ENCODE results near the gene HACD3. TPM values are rescaled to one million over a fixed set of nuclear protein-coding genes. Genes with fewer than 3 reads are reported as not detected.
"Not testable (repeated sequence)": the region's sequence is repeated elsewhere in the genome, so short reads cannot be mapped to it uniquely, and the experiment has no call there.

Gene HACD3
- polyA plus RNA-seq, 10 donors: 32.6 to 63.5 (median 47.9) TPM

GRCh38 chr15:65595960-65596359 is 65.7 kb downstream of the HACD3 start:
- DNase-seq: no peak

GRCh38 chr15:65598468-65598867 is 68.2 kb downstream of the HACD3 start:
- no peak for DNase-seq

- no peak for DNase-seq
These were observed 69.4 kb downstream of the HACD3 start for GRCh38 chr15:65599677-65600076.

DNA sequence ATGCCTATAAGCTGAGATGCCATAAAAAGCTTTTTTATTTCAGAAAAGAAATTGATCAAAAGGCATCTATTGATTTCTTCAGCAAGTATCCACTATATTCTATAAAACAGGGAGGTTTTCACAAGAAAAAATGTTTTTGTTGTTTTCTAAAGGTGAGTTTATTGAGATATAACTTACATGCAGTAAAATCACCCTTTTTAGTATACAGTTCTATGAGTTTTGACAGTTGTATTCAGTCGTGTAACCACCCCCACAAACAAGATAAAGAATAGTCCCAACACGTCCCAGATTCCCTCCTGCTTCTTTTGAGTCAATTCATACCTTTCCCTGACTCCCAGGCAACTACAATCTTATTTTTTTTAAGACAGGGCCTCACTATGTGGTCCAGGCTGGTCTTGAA is 72.9 kb downstream of the HACD3 start:
- DNase-seq: no peak

DNA sequence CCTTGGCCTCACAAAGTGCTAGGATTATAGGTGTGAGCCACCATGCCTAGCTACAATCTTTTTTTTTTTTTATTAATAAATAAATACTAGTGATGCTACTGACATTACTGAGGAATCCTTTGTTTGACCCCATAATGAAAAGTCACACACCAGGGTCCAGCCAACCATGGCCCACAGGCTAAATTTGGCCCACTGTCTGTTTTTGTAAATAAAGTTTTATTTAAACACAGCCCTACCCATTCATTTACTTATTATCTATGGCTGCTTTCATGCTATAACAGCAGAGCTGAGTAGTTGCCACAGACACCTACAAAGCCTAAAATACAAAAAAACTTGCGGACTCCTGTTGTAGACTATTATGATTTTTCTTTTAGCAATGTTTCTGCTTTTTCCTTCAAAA is 73.3 kb downstream of the HACD3 start:
- DNase-seq: no peak

DNA sequence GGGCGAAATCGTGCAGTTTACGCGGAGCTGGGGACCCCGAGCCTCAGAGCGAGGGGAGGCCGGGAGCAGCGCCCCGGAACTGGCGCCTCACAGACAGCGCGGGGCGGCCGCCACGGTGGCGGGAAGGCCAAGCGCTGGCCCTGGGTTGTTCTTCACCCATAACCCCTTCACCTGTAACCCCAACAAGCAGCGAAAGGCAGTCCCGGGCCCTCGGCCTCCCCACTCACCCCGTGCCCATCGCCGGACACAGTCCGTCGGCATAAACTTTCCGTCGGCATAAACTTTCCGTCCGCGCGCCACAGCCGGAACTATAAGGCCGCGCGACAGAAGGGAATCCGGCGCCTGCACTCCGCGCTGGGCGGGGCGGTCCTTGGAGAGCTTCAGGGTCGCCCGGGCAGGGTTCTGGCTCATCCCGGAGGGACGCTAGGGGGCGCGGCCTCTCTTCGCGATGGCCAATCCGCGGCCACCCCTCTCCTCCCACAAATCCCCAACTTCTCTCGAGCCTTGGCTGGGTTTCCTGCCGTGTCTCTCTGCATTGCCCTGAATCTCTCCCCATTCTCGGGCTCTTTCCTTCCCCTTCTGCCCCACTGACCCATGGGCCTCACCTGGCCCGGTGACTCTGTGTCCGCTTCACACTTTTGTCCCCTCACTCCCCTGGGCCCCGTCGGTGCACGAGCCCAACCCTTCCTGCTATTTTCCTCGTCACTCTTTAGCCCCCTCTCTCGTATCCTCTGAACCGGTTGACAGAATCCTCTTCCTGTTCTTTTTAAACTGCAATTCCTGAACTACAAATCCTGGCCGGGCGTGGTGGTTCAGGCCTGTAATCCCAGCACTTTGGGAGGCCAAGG is 80.8 kb downstream of the HACD3 start, which contains the start of gene INTS14:
Gene INTS14 (minus strand): TSS at position 261 of the 848 bp plus-strand sequence. CDS start 3,751 bp downstream, outside the sequence.
- peak; percentile 97 to 98 (median 98) for DNase-seq

DNA sequence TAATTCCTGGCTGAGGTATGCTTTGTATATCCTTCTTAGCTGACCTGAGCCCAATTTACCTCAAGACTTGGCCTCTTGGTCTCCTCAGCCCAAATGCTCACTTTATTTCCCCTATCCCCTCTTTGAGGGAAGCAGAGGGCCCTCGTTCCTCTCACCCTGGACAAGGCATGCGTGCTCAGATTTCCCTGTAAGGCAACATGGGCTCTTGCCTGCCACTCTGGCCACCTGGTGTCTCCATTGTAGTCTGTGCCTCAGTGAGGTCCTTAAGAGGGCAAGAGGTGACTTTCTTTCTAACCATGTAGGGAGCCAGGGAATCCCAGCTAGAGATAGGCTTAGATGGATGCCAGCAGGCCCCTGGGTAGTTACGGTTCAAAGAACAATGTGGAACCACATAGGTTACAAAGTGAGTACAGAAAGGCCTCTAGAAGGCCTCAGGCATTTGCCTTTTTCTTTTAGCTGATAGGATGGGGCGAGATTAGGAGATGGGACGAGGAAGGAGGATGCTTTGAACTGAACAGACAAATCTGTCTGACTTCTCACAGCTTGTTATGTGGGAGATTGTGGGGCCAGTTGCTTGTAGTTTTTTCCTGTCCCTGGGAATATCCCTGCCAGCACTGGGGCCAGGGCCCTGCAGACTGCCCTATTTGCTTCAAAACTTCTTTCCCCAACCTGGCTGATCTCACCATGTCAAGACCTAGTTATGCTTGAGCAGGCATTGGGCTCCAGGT is 81.8 kb downstream of the HACD3 start:
- peak in 1 of 3 donors; percentile 23 for DNase-seq

GRCh38 chr15:65612616-65612946 is 82.3 kb downstream of the HACD3 start:
- DNase-seq: no peak

GRCh38 chr15:65612949-65613744 is 82.9 kb downstream of the HACD3 start:
- DNase-seq: no peak

DNA sequence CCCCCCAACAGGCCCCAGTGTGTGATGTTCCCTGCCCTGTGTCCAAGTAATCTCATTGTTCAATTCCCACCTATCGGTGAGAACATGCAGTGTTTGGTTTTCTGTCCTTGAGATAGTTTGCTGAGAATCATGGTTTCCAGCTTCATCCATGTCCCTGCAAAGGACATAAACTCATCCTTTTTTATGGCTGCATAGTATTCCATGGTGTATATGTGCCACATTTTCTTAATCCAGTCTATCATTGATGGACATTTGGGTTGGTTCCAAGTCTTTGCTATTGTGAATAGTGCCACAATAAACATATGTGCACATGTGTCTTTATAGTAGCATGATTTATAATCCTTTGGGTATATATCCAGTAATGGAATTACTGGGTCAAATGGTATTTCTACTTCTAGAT is 85.6 kb downstream of the HACD3 start:
- not testable (repeated sequence) for DNase-seq

GRCh38 chr15:65618560-65619109 is 88.4 kb downstream of the HACD3 start:
- no peak for DNase-seq

DNA sequence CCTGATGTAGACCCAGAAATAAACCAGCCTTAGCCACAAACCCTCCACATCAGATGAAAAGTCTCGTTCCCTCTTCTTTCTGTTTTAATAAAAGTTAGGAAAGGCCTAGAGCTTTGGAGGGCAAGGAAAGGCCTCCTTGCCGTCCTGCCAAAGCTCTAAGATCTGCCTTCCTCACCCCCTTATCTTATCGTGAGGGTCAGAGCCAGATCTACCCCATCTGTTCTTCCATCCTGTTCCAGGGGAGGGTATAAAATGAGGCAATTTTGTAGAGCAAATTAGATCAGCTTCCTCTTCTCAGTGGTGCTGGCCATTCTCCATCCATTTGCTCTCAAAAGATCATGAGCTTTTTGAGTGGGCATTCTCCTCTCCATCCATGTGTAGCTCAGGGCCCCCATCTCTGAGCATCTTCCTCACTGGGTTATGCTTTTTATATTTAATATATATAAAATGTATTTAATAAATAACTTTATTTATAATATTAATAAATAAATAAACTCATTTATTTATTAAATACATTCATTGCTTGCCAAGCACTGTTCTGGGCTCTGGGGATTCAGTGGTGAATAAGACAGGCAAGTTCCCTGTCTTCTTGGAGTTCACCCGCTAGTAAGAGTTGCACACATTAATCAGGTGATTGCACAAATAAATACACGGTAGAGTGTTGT is 89.5 kb downstream of the HACD3 start:
- DNase-seq: no peak

DNA sequence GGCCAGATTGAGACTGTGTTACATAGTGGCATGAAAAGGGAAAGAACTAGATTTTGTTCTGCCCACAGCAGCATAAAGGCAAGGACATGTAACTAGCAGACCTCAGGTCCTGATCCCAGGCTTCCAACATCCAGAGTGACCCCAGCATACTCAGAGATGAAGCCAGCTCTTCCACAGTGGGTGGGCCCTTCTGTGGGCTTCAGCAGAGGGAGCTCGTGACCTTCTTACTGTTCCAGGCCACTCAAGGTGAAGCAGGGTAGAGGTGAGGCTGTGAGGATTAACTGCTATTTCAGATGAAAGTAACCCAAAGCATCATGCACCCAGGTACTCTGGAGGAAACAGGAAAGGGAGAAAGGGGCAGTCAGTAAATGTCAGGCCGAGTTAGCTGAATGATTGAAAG is 90.6 kb downstream of the HACD3 start:
- DNase-seq: no peak

- DNase-seq: no peak
These were observed 91.4 kb downstream of the HACD3 start, which contains the start of gene SLC24A1 for GRCh38 chr15:65621638-65622037. Gene SLC24A1, plus strand, starts transcription at chr15:65621938. Its CDS starts 2,143 bp downstream, at chr15:65624081.

DNA sequence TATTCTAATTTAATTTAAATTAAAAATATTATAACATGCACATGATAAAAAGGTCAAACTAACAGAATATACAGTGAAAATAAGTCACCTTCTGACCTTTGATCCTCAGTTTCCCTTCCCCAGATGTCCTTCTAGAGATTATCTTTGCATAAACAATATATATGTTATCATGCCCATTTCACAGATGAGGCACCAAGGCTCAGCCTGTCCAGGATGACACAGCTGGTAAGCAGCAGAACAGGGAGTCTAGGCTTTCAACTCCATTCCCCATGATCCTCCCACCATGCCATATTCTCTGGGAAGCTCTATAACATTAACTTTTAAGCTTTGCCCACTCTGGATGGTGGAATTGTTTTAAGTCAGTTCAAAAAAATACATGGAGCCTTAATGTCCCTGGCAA is 92.8 kb downstream of the HACD3 start:
- DNase-seq: no peak

DNA sequence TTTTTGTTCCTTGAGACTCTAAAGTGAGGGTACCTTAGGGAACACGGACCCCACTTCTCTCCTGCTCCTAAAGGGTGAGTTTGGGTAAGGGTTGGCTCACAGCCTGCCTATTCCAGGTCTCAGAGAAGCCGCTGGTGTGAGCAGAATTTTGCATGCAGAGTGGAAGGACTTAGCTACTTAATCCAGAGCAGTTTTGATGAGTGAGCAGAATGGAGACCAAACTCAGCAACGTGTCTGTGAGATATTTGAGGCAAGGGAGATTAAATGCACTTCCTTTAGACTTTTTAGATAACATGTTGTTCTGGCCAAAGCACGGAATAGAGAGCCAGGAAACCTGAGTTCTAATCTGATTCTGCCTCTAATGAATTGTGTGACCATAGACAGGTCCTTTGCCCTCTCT is 96.6 kb downstream of the HACD3 start:
- DNase-seq: no peak

Other genes starting within 250 kb of the HACD3 start
- 10 to 100 TPM in 9 of 10 donors, 1 to 10 TPM in 1; 9.3 to 14.1 (median 12.5) TPM for gene PARP16, start 243.6 kb upstream of the HACD3 start, polyA plus RNA-seq (ENCODE audit: insufficient read length in 10 of 10)
- gene RNU5A-1, start 234.4 kb upstream of the HACD3 start, polyA plus RNA-seq (ENCODE audit: insufficient read length in 10 of 10): not detected
- not detected for gene RNU5B-1, start 225.8 kb upstream of the HACD3 start, polyA plus RNA-seq (ENCODE audit: insufficient read length in 10 of 10)
- gene IGDCC3, start 152.5 kb upstream of the HACD3 start, polyA plus RNA-seq (ENCODE audit: insufficient read length in 10 of 10): 1 to 10 TPM; 1.6 to 3.3 (median 2.8) TPM
- gene IGDCC4, start 107.5 kb upstream of the HACD3 start, polyA plus RNA-seq (ENCODE audit: insufficient read length in 10 of 10): 100 to 1,000 TPM in 2 of 10 donors, 10 to 100 TPM in 8; 66.7 to 104 (median 86.6) TPM
- gene DPP8, start 12.8 kb upstream of the HACD3 start, polyA plus RNA-seq (ENCODE audit: insufficient read length in 10 of 10): 10 to 100 TPM; 15.0 to 27.8 (median 20.5) TPM
- gene INTS14, start 80.7 kb downstream of the HACD3 start, polyA plus RNA-seq (ENCODE audit: insufficient read length in 10 of 10): 10 to 100 TPM; 19.6 to 30.7 (median 24.4) TPM
- gene SLC24A1, start 91.5 kb downstream of the HACD3 start, polyA plus RNA-seq (ENCODE audit: insufficient read length in 10 of 10): 10 to 100 TPM in 2 of 10 donors, 1 to 10 TPM in 8; 6.8 to 10.8 (median 8.0) TPM

Data from muscle of back (tissue), 11 donors.